ENCODE data around the gene DNAJC16. TPM values are rescaled to one million over a fixed set of nuclear protein-coding genes. Genes with fewer than 3 reads are reported as not detected.

DNAJC16 gene
- total and polyA plus RNA-seq, 2 of the 13 experiments (the other 11 are each of a cell fraction or from before 2014, with no cell fraction given): 11.4 to 15.4 TPM

- TF ChIP-seq, protein P1, sequence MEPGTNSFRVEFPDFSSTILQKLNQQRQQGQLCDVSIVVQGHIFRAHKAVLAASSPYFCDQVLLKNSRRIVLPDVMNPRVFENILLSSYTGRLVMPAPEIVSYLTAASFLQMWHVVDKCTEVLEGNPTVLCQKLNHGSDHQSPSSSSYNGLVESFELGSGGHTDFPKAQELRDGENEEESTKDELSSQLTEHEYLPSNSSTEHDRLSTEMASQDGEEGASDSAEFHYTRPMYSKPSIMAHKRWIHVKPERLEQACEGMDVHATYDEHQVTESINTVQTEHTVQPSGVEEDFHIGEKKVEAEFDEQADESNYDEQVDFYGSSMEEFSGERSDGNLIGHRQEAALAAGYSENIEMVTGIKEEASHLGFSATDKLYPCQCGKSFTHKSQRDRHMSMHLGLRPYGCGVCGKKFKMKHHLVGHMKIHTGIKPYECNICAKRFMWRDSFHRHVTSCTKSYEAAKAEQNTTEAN (CRISPR knock-in tag; conservative IDR thresholded peaks at IDR 0.05): peak; percentile 68; the same call in 1 of the 2 replicates
- TF ChIP-seq SNAI1 (CRISPR knock-in tag; IDR thresholded peaks at IDR 0.05; ENCODE audit: borderline replicate concordance): no peak
- TF ChIP-seq ZNF441 (CRISPR knock-in tag; IDR thresholded peaks at IDR 0.05; ENCODE audit: borderline replicate concordance): no peak; the same call in 1 of the 2 replicates
- peak; percentile 52; the same call in 1 of the 2 replicates for TF ChIP-seq ZFP1 (CRISPR knock-in tag; IDR thresholded peaks at IDR 0.05)
- TF ChIP-seq SMAD9 (CRISPR knock-in tag; IDR thresholded peaks at IDR 0.05): no peak
- peak; percentile 77; the same call in 1 of the 2 replicates for TF ChIP-seq ISL2 (CRISPR knock-in tag; IDR thresholded peaks at IDR 0.05)
- TF ChIP-seq NR3C1 (CRISPR knock-in tag; IDR thresholded peaks at IDR 0.05): no peak
- TF ChIP-seq, protein P2, sequence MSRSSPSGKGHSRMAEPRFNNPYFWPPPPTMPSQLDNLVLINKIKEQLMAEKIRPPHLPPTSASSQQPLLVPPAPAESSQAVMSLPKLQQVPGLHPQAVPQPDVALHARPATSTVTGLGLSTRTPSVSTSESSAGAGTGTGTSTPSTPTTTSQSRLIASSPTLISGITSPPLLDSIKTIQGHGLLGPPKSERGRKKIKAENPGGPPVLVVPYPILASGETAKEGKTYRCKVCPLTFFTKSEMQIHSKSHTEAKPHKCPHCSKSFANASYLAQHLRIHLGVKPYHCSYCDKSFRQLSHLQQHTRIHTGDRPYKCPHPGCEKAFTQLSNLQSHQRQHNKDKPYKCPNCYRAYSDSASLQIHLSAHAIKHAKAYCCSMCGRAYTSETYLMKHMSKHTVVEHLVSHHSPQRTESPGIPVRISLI (CRISPR knock-in tag; IDR thresholded peaks at IDR 0.05; ENCODE audit: borderline replicate concordance): peak; percentile 75; the same call in 1 of the 2 replicates
- TF ChIP-seq ZNF432 (CRISPR knock-in tag; IDR thresholded peaks at IDR 0.05; ENCODE audit: borderline replicate concordance): no peak
- 0 out of 2 replicates have a peak, but pooled peaks have one; percentile 39 for TF ChIP-seq ZNF235 (CRISPR knock-in tag; IDR thresholded peaks at IDR 0.05; ENCODE audit: borderline replicate concordance)
- TF ChIP-seq ZEB1 (IDR thresholded peaks at IDR 0.05; ENCODE audit: insufficient replicate concordance, low read depth): no peak
- peak; percentile 38; the same call in 1 of the 2 replicates for TF ChIP-seq TBX3 (IDR thresholded peaks at IDR 0.05; ENCODE audit: borderline replicate concordance)
- peak; percentile 93 for TF ChIP-seq ZSCAN31 (CRISPR knock-in tag; IDR thresholded peaks at IDR 0.05; ENCODE audit: low read depth)
- peak; percentile 83 for TF ChIP-seq HIVEP1 (CRISPR knock-in tag; IDR thresholded peaks at IDR 0.05)
- TF ChIP-seq PCBP1 (IDR thresholded peaks at IDR 0.05; ENCODE audit: borderline replicate concordance, low read depth, low read length): no peak
- peak; percentile 29; the same call in 1 of the 2 replicates for TF ChIP-seq ZNF101 (CRISPR knock-in tag; IDR thresholded peaks at IDR 0.05; ENCODE audit: borderline replicate concordance, low read depth)
- peak; percentile 54; the same call in 1 of the 2 replicates for TF ChIP-seq ZIK1 (CRISPR knock-in tag; IDR thresholded peaks at IDR 0.05; ENCODE audit: borderline replicate concordance, low read depth)
- TF ChIP-seq ARID5B (CRISPR knock-in tag; IDR thresholded peaks at IDR 0.05): peak; percentile 90
- TF ChIP-seq, protein P3, sequence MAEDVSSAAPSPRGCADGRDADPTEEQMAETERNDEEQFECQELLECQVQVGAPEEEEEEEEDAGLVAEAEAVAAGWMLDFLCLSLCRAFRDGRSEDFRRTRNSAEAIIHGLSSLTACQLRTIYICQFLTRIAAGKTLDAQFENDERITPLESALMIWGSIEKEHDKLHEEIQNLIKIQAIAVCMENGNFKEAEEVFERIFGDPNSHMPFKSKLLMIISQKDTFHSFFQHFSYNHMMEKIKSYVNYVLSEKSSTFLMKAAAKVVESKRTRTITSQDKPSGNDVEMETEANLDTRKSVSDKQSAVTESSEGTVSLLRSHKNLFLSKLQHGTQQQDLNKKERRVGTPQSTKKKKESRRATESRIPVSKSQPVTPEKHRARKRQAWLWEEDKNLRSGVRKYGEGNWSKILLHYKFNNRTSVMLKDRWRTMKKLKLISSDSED (CRISPR knock-in tag; IDR thresholded peaks at IDR 0.05): no peak
- TF ChIP-seq TBP (CRISPR knock-in tag; IDR thresholded peaks at IDR 0.05): no peak
- peak; percentile 98 for TF ChIP-seq ZNF788 (CRISPR knock-in tag; IDR thresholded peaks at IDR 0.05; ENCODE audit: borderline replicate concordance)
Measured at GRCh38 chr1:15584489-15585363, 58.1 kb downstream of the DNAJC16 start, which contains the start of gene AGMAT (continued).

All from HepG2 (cell line).